ENCODE results near the gene KHNYN. TPM values are rescaled to one million over a fixed set of nuclear protein-coding genes. Genes with fewer than 3 reads are reported as not detected.
A peak's percentile ranks its signal among the peaks of the same experiment; 100 is the strongest.

KHNYN gene
- total RNA-seq, 2 experiments from 2014 or later, result 62.5 to 62.9 TPM

- Mint-ChIP-seq H3K4me3 (no peak overlapping the region), H3K36me3 (peaks cover 5% of the 10 kb centered on the region), H3K4me1 (ENCODE audit: low read depth) (peaks cover 46% of the 10 kb centered on the region), H3K9me3 (no peaks in the 10 kb centered on the region), H3K27me3 (no peaks in the 10 kb centered on the region), H3K27ac (peak overlapping the region; percentile 11)
- POLR2A ChIA-PET, result interaction anchor here (0.8 kb wide), 1 partner anchor 9 kb away, joined by 3 read pairs; no protein-coding TSS in a partner anchor
- DNase-seq, result peak; percentile 8
- intact Hi-C loops (cut with micrococcal nuclease), result no loop called here
- CTCF ChIA-PET, result interaction anchor here (0.6 to 21.1 kb wide), 4 partner anchors 9 to 120 kb away, joined by 3 to 968 read pairs (median 4); partner anchors contain the start of genes ADCY4, CIDEB and RIPK3
Observed at GRCh38 chr14:24427537-24428508, 1.9 kb upstream of the KHNYN start.

DNA sequence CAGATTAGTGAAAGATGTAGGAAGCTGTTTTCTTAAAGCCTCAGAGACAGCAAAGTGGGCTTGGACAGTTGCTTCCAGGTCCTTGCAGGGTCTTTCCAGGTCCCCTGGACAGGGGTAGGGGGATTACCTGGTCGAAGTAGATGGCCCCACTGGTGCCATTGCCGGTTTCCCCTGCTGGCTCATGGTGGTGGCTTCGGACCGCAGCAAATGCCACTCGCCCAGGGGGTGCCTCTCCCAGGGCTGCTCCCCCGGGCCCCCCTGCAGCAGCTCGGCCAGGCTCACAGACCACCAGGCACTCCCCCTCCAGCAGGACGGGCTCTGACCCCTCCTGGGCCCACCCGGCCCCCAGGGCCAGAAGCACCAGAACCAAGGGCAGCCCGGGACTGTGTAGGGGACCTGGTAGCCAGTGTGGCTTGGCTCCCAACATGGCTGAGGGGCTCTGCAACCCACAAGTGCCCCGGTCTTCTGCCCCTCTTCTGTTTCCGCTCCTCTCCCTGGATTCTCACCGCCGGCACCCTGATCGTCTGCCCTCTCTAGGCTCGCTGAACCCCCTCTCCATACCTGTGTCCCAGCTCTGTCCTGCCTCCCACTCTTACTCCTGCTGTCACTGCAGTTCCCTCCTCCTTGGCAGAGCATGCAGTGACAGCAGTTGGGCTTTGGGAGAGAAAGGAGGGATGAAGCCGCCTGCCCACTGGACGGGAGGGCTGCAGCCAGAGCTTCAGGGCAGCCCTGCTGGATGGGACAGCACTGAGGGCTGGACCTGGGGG, 943 bp upstream of the KHNYN start:
- peaks cover 14% of the 10 kb centered on the region for H3K36me3 Mint-ChIP-seq
- H3K27me3 Mint-ChIP-seq, result no peaks in the 10 kb centered on the region
- CTCF ChIA-PET, result interaction anchor here (0.9 to 21.1 kb wide), 5 partner anchors 8 to 99 kb away, joined by 4 to 968 read pairs (median 89); partner anchors contain the start of genes ADCY4, RIPK3 and SDR39U1
- intact Hi-C loops (cut with micrococcal nuclease), result no loop called here
- DNase-seq, result peak; percentile 5
- POLR2A ChIA-PET, result interaction anchor here (0.7 to 4.0 kb wide), 5 partner anchors 13 to 315 kb away, joined by 3 to 67 read pairs (median 19); partner anchors contain the start of genes ADCY4, DCAF11, NRL and SDR39U1
- H3K9me3 Mint-ChIP-seq, result no peaks in the 10 kb centered on the region
- peaks cover 50% of the 10 kb centered on the region for H3K4me1 Mint-ChIP-seq (ENCODE audit: low read depth)
- peak overlapping the region; percentile 88 for H3K4me3 Mint-ChIP-seq
- peak overlapping the region; percentile 96 for H3K27ac Mint-ChIP-seq

GRCh38 chr14:24430143-24430681, 458 bp downstream of the KHNYN start:
- ChIA-PET CTCF (interaction anchor here (0.8 to 21.1 kb wide), 20 partner anchors 7 to 235 kb away, joined by 3 to 968 read pairs (median 16); partner anchors contain the start of genes ADCY4, CHMP4A, CIDEB and LTB4R), POLR2A (interaction anchor here (0.8 to 4.0 kb wide), 24 partner anchors 8 to 316 kb away, joined by 3 to 67 read pairs (median 4); partner anchors contain the start of genes ADCY4, CHMP4A, DCAF11 and DHRS1)
- Mint-ChIP-seq H3K27me3 (no peaks in the 10 kb centered on the region), H3K27ac (peak overlapping the region; percentile 98), H3K9me3 (no peaks in the 10 kb centered on the region), H3K4me1 (ENCODE audit: low read depth) (peaks cover 48% of the 10 kb centered on the region), H3K36me3 (peaks cover 19% of the 10 kb centered on the region), H3K4me3 (peak overlapping the region; percentile 91)
- intact Hi-C loops (cut with micrococcal nuclease), result loop anchor here (2.0 to 5.0 kb wide), 3 partner anchors 17 to 283 kb away; partner anchors contain the start of genes LTB4R, LTB4R2, PSME2 and RNF31
- peak; percentile 74 for DNase-seq

GRCh38 chr14:24430682-24431568, 1.2 kb downstream of the KHNYN start:
- CTCF ChIA-PET, result interaction anchor here (0.6 to 21.1 kb wide), 48 partner anchors 8 to 236 kb away, joined by 3 to 968 read pairs (median 5); partner anchors contain the start of genes ADCY4, CHMP4A, CIDEB and DHRS1
- Mint-ChIP-seq H3K4me1 (ENCODE audit: low read depth) (peaks cover 44% of the 10 kb centered on the region), H3K27me3 (no peaks in the 10 kb centered on the region), H3K36me3 (peaks cover 25% of the 10 kb centered on the region), H3K9me3 (no peaks in the 10 kb centered on the region), H3K27ac (peak overlapping the region; percentile 98), H3K4me3 (peak overlapping the region; percentile 91)
- DNase-seq, result peak; percentile 78
- POLR2A ChIA-PET, result interaction anchor here (0.6 to 4.0 kb wide), 28 partner anchors 8 to 271 kb away, joined by 3 to 67 read pairs (median 4); partner anchors contain the start of genes ADCY4, CHMP4A, CIDEB and DHRS1
- intact Hi-C loops (cut with micrococcal nuclease), result loop anchor here (1.0 to 5.0 kb wide), 7 partner anchors 11 to 284 kb away; partner anchors contain the start of genes LTB4R, LTB4R2, PSME2 and RNF31

DNA sequence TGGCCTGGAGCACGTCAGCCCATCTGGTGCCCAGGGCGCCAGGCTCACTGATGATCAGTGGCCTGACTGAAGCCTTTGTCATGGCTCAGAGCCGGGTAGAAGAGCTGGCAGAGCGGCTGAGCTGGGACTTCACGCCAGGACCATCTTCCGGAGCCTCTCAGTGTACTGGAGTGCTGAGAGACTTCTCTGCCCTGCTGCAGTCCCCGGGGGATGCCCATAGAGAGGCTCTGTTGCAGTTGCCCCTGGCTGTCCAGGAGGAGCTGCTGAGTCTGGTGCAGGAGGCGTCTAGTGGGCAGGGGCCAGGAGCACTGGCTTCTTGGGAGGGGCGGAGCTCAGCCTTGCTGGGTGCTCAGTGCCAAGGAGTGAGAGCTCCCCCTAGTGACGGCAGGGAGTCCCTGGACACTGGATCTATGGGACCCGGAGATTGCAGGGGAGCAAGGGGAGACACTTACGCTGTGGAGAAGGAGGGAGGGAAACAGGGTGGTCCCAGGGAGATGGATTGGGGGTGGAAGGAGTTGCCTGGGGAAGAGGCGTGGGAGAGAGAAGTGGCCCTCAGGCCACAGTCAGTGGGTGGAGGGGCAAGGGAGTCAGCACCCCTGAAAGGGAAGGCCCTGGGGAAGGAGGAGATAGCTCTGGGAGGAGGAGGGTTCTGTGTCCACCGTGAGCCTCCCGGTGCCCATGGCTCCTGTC, 2.0 kb downstream of the KHNYN start:
- Mint-ChIP-seq H3K9me3 (no peaks in the 10 kb centered on the region), H3K27ac (peak overlapping the region; percentile 98), H3K36me3 (peaks cover 26% of the 10 kb centered on the region), H3K4me1 (ENCODE audit: low read depth) (peaks cover 41% of the 10 kb centered on the region), H3K4me3 (peak overlapping the region; percentile 91), H3K27me3 (no peaks in the 10 kb centered on the region)
- ChIA-PET POLR2A (interaction anchor here (0.6 to 4.0 kb wide), 20 partner anchors 8 to 271 kb away, joined by 3 to 67 read pairs (median 6); partner anchors contain the start of genes ADCY4, CHMP4A, CIDEB and DHRS1), CTCF (interaction anchor here (0.6 to 21.1 kb wide), 47 partner anchors 9 to 237 kb away, joined by 3 to 968 read pairs (median 5); partner anchors contain the start of genes ADCY4, CIDEB, DHRS1 and LTB4R)
- DNase-seq, result peak; percentile 94
- intact Hi-C loops (cut with micrococcal nuclease), result loop anchor here (1.0 to 5.0 kb wide), 7 partner anchors 11 to 285 kb away; partner anchors contain the start of genes LTB4R, LTB4R2, PSME2 and RNF31

DNA sequence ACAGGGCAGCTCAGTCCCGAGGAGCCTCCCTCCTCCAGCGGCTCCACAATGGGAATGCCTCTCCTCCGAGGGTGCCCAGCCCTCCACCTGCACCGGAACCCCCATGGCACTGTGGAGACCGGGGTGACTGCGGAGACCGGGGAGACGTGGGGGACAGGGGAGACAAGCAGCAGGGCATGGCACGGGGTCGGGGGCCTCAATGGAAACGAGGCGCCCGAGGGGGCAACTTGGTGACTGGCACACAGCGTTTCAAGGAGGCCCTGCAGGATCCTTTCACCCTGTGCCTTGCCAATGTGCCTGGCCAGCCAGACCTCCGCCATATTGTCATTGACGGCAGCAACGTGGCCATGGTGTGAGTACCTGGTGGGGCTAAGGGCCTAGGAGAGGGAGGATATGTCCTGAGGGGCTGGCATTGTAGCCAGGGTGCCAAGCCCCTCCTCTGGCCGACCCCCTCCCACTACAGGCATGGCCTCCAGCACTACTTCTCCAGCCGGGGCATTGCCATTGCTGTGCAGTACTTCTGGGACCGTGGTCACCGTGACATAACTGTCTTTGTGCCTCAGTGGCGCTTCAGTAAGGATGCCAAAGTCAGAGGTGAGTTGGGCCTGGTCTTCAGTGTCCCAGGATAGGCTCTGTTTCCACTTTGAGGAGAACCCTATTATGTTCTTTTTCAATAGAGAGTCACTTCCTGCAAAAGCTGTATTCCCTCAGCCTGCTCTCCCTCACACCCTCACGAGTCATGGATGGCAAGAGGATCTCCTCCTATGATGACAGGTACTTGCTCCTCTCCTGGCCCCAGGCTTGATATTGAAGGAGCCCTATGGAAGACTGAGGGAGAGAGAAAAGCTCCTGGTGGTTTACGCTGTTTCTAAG, 2.7 kb downstream of the KHNYN start:
- H3K27ac Mint-ChIP-seq, result no peak overlapping the region
- no peaks in the 10 kb centered on the region for H3K9me3 Mint-ChIP-seq
- no peaks in the 10 kb centered on the region for H3K27me3 Mint-ChIP-seq
- ChIA-PET CTCF (interaction anchor here (0.7 to 21.1 kb wide), 37 partner anchors 9 to 238 kb away, joined by 3 to 968 read pairs (median 6); partner anchors contain the start of genes ADCY4, CIDEB, DHRS1 and LTB4R), POLR2A (interaction anchor here (0.8 to 4.0 kb wide), 14 partner anchors 7 to 237 kb away, joined by 3 to 67 read pairs (median 6); partner anchors contain the start of genes ADCY4, DHRS1, LTB4R and NOP9)
- no peak overlapping the region for H3K4me3 Mint-ChIP-seq
- peaks cover 31% of the 10 kb centered on the region for H3K36me3 Mint-ChIP-seq
- peak; percentile 6 for DNase-seq
- intact Hi-C loops (cut with micrococcal nuclease), result loop anchor here (5.0 kb wide), 1 partner anchor 120 kb away; the partner anchor contains the start of genes LTB4R and LTB4R2
- peaks cover 43% of the 10 kb centered on the region for H3K4me1 Mint-ChIP-seq (ENCODE audit: low read depth)

- ChIA-PET POLR2A (interaction anchor here (0.6 kb wide), 1 partner anchor 110 kb away, joined by 4 read pairs; no protein-coding TSS in a partner anchor), CTCF (interaction anchor here (9.0 to 21.1 kb wide), 3 partner anchors 68 to 125 kb away, joined by 129 to 968 read pairs (median 134); partner anchors contain the start of genes ADCY4, CIDEB, LTB4R and LTB4R2)
- no peaks in the 10 kb centered on the region for H3K27me3 Mint-ChIP-seq
- H3K4me3 Mint-ChIP-seq, result no peak overlapping the region
- intact Hi-C loops (cut with micrococcal nuclease), result loop anchor here (5.0 kb wide), 1 partner anchor 122 kb away; the partner anchor contains the start of genes LTB4R and LTB4R2
- H3K27ac Mint-ChIP-seq, result no peak overlapping the region
- no peaks in the 10 kb centered on the region for H3K9me3 Mint-ChIP-seq
- peaks cover 40% of the 10 kb centered on the region for H3K36me3 Mint-ChIP-seq
- peaks cover 48% of the 10 kb centered on the region for H3K4me1 Mint-ChIP-seq (ENCODE audit: low read depth)
- no peak for DNase-seq
Observed at GRCh38 chr14:24434036-24434435, 4.3 kb downstream of the KHNYN start.

DNA sequence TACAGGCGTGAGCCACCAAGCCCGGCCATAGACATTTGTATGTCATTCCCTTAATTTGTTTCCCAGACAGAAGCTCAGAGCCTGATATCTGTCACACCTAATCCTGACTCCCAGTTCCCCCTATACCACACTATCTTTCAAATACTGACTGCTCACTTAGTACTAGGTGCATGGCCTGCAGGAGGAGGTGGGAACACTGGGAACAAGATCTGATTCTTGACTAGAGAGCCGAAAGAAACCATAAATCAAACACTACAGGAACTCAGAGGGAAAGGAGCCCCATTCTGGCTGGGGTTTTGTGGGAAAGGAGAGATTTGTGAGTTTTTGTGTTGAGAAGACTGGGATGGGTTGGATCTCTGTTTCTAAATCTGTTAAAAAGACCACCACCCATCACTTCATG, 4.9 kb downstream of the KHNYN start:
- Mint-ChIP-seq H3K4me1 (ENCODE audit: low read depth) (peaks cover 49% of the 10 kb centered on the region), H3K9me3 (no peaks in the 10 kb centered on the region), H3K36me3 (peaks cover 45% of the 10 kb centered on the region), H3K27me3 (no peaks in the 10 kb centered on the region), H3K4me3 (no peak overlapping the region), H3K27ac (no peak overlapping the region)
- ChIA-PET POLR2A (interaction anchor here (0.6 to 1.0 kb wide), 2 partner anchors 9 to 110 kb away, joined by 3 to 4 read pairs; no protein-coding TSS in a partner anchor), CTCF (interaction anchor here (9.0 to 21.1 kb wide), 3 partner anchors 69 to 125 kb away, joined by 129 to 968 read pairs (median 134); partner anchors contain the start of genes ADCY4, CIDEB, LTB4R and LTB4R2)
- no peak for DNase-seq
- intact Hi-C loops (cut with micrococcal nuclease), result loop anchor here (5.0 kb wide), 1 partner anchor 122 kb away; the partner anchor contains the start of genes LTB4R and LTB4R2
